Measurements from ENCODE around the gene ALG12. TPM values are rescaled to one million over a fixed set of nuclear protein-coding genes. Genes with fewer than 3 reads are reported as not detected.

ALG12 gene
- total RNA-seq, 1 experiment from 2014 or later: 18.6 TPM

DNA sequence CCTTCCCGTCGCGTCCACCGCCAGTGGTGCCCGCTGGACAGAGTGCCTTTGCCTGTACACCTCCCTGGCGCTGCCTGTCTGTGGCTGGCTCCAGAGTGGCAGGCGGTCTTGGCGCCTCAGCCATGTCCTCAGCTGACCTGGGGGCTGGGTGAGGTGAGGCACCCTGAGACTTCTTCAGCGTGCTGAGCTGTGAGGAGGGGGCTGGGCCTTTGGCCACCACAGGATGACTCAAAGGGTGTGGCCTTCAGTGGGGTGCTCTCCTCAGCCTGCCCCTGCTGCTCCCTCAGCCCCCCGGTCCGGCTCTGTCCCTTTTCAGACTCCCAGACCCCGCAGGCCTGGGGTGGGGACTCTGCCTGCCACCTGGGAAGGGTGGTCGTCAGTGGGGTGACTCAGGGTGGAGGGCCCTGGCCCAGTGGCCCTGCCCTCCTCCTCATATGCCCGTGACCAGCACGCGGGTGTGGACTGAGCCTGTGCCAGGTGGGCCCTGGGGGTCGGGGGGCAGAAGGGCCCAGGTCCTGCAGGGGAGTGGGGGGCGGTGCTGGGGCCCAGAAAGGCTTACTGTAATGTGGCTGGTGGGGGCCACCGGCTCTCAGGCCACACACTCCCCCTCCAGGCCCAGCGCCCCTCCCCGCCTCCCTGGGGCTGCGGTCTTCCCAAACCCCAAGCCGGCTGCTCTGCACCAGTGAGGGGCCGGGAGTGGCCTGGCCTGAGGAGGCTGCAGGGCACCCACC, 16.1 kb upstream of the ALG12 start:
- POLR2A ChIA-PET (ENCODE audit: low non-redundant PET): no interaction called here
- DNase-seq (ENCODE audit: low spot score): no peak
- intact Hi-C loops (cut with micrococcal nuclease; ENCODE audit: unreplicated experiment): loop anchor here (5.0 kb wide), 3 partner anchors 43 to 273 kb away; no protein-coding TSS in a partner anchor
- no peaks in the 10 kb centered on the region for H3K36me3 ChIP-seq (ENCODE audit: insufficient read depth, low read length, poor library complexity, severe bottlenecking)
- H3K4me1 ChIP-seq (ENCODE audit: insufficient read depth, low read length, poor library complexity, severe bottlenecking): peaks cover 26% of the 10 kb centered on the region
- peak overlapping the region; percentile 93 for H3K27ac ChIP-seq (ENCODE audit: low read depth, low read length, poor library complexity, severe bottlenecking)
- peak overlapping the region; percentile 52 for H3K4me3 ChIP-seq (ENCODE audit: low read depth, low read length, poor library complexity, severe bottlenecking)
- TF ChIP-seq, protein P1, sequence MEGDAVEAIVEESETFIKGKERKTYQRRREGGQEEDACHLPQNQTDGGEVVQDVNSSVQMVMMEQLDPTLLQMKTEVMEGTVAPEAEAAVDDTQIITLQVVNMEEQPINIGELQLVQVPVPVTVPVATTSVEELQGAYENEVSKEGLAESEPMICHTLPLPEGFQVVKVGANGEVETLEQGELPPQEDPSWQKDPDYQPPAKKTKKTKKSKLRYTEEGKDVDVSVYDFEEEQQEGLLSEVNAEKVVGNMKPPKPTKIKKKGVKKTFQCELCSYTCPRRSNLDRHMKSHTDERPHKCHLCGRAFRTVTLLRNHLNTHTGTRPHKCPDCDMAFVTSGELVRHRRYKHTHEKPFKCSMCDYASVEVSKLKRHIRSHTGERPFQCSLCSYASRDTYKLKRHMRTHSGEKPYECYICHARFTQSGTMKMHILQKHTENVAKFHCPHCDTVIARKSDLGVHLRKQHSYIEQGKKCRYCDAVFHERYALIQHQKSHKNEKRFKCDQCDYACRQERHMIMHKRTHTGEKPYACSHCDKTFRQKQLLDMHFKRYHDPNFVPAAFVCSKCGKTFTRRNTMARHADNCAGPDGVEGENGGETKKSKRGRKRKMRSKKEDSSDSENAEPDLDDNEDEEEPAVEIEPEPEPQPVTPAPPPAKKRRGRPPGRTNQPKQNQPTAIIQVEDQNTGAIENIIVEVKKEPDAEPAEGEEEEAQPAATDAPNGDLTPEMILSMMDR (conservative IDR thresholded peaks at IDR 0.05; ENCODE audit: low read depth, low read length): no peak
- TF ChIP-seq EZH2 (IDR thresholded peaks at IDR 0.05; ENCODE audit: borderline replicate concordance, low read depth, low read length, poor library complexity, severe bottlenecking): no peak
- no TSS peak for BruUV-seq (replicated peaks)
- H3K9me3 ChIP-seq (ENCODE audit: low read depth, low read length, poor library complexity, severe bottlenecking): no peaks in the 10 kb centered on the region
- no peaks in the 10 kb centered on the region for H3K27me3 ChIP-seq (replicated peaks; ENCODE audit: insufficient read depth, low read depth, low read length, poor library complexity)
- CTCF ChIA-PET: no interaction called here

DNA sequence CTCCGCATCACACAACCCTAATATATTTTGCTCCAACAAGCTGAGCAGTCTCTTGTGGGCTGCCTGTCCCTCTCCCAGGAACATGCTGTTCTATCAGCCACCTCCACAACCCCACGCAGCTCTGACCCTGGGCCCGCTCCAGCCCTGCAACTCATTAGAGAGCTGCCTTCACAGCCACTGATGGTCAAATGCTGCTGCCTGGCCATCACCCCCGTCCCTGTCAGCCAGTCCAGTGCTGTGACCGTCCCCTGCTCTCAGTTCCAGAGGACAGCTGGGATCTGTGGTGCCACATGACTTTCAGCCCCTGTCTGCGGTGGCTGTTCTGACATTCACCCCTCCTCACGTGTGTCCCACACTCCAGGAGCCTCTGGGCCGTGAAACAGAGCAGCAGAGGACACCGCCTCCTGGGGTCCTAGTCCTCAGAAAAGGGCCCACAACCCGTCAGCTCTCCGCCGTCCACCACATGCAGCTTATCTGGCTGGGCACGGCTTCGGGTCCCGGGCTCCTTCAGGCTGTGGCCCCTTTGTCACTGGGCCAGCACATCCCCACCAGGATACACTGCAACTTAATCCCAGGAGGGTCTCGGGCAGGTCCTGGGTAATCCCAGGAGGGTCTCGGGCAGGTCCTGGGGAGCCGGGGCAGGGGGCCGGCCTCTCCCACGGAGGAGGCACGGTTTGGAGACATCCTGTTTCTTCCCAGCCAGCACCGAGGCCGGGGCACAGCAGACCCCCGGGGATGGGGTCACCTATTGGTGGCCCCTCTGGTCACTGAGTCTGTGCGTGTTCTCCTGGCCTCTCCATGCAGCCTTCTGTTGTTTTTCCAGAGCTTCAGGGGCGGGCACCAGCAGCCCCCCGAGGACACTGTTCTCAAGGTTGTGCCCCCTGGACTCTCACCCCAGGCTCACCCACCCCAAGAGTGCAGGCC, 15.3 kb upstream of the ALG12 start:
- TF ChIP-seq EZH2 (IDR thresholded peaks at IDR 0.05; ENCODE audit: borderline replicate concordance, low read depth, low read length, poor library complexity, severe bottlenecking): no peak
- TF ChIP-seq, protein P1 (conservative IDR thresholded peaks at IDR 0.05; ENCODE audit: low read depth, low read length): no peak
- Histone ChIP-seq H3K4me1 (ENCODE audit: insufficient read depth, low read length, poor library complexity, severe bottlenecking) (peaks cover 26% of the 10 kb centered on the region), H3K4me3 (ENCODE audit: low read depth, low read length, poor library complexity, severe bottlenecking) (no peak overlapping the region), H3K27ac (ENCODE audit: low read depth, low read length, poor library complexity, severe bottlenecking) (peak overlapping the region; percentile 93), H3K9me3 (ENCODE audit: low read depth, low read length, poor library complexity, severe bottlenecking) (no peaks in the 10 kb centered on the region), H3K36me3 (ENCODE audit: insufficient read depth, low read length, poor library complexity, severe bottlenecking) (no peaks in the 10 kb centered on the region), H3K27me3 (replicated peaks; ENCODE audit: insufficient read depth, low read depth, low read length, poor library complexity) (no peaks in the 10 kb centered on the region)
- no TSS peak for BruUV-seq (replicated peaks)
- ChIA-PET CTCF (interaction anchor here (1.0 kb wide), 1 partner anchor 97 kb away, joined by 5 read pairs; no protein-coding TSS in a partner anchor), POLR2A (ENCODE audit: low non-redundant PET) (no interaction called here)
- intact Hi-C loops (cut with micrococcal nuclease; ENCODE audit: unreplicated experiment): loop anchor here (5.0 kb wide), 3 partner anchors 44 to 274 kb away; no protein-coding TSS in a partner anchor
- DNase-seq (ENCODE audit: low spot score): no peak

DNA sequence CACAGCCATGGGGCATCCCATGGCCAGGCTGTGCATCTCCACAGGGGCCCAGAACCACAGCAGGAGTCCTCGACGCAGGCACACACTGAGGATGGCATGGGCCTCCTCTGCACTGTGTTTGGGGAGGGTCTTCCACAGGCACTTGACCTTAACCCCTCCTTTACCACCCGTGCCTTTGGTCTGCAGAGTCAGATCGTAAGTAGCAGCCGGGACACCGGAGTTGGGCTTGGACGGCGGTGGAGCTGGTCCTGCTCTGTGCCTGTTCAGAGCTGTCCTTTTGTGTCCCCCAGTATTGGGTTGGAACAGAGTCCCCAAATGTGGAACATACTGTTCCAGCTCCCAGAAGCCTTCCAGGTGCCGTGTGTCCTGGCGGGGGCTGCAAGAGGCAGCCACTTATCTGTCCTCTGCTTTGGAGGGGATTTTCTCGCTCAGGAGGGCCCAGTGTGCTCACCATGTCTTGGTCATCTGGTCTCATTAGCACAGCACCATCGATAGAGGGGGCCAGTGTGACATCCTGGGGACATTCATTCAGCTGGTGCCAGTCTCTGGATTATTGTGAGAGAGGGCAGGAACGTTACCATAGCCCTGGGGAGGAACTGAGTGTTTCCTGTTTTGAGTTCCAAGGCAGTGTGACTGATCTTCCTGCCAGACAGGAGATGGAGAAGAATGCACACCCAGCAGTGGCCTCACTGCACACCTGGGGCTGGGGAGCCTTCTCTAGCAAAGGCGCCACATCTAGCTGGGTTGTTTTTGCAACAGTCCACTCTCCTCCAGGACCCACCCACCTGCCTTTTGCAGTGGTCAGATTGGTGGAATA, 12.6 kb upstream of the ALG12 start:
- no peak overlapping the region for H3K27ac ChIP-seq (ENCODE audit: low read depth, low read length, poor library complexity, severe bottlenecking)
- no peaks in the 10 kb centered on the region for H3K27me3 ChIP-seq (replicated peaks; ENCODE audit: insufficient read depth, low read depth, low read length, poor library complexity)
- intact Hi-C loops (cut with micrococcal nuclease; ENCODE audit: unreplicated experiment): loop anchor here (5.0 kb wide), 3 partner anchors 46 to 276 kb away; no protein-coding TSS in a partner anchor
- CTCF ChIA-PET: interaction anchor here (0.6 to 2.0 kb wide), 5 partner anchors 32 to 243 kb away, joined by 3 to 31 read pairs (median 4); no protein-coding TSS in a partner anchor
- H3K36me3 ChIP-seq (ENCODE audit: insufficient read depth, low read length, poor library complexity, severe bottlenecking): no peaks in the 10 kb centered on the region
- no peak for TF ChIP-seq EZH2 (IDR thresholded peaks at IDR 0.05; ENCODE audit: borderline replicate concordance, low read depth, low read length, poor library complexity, severe bottlenecking)
- TF ChIP-seq, protein P1 (conservative IDR thresholded peaks at IDR 0.05; ENCODE audit: low read depth, low read length): peak; percentile 77
- H3K9me3 ChIP-seq (ENCODE audit: low read depth, low read length, poor library complexity, severe bottlenecking): no peaks in the 10 kb centered on the region
- POLR2A ChIA-PET (ENCODE audit: low non-redundant PET): no interaction called here
- peak; percentile 88 for DNase-seq (ENCODE audit: low spot score)
- H3K4me1 ChIP-seq (ENCODE audit: insufficient read depth, low read length, poor library complexity, severe bottlenecking): peaks cover 14% of the 10 kb centered on the region
- no peak overlapping the region for H3K4me3 ChIP-seq (ENCODE audit: low read depth, low read length, poor library complexity, severe bottlenecking)
- BruUV-seq (replicated peaks): no TSS peak
